ENCODE measurements around the gene CD68. TPM values are rescaled to one million over a fixed set of nuclear protein-coding genes. Genes with fewer than 3 reads are reported as not detected.

CD68 gene
- total and polyA plus RNA-seq, 8 donors = 1.8 to 60.0 (median 7.6) TPM

- Histone ChIP-seq H3K27me3 (no peaks in the 10 kb centered on the region), H3K9me3 (no peaks in the 10 kb centered on the region), H3K36me3 (peaks cover 0 to 25% (median 0%) of the 10 kb centered on the region in 3 donors), H3K27ac (no peak overlapping the region), H3K4me1 (peaks cover 0 to 11% (median 0%) of the 10 kb centered on the region in 3 donors), H3K4me3 (peak overlapping the region in 2 of 4 donors; percentile 13 to 26)
- ATAC-seq (no peak), DNase-seq (peak in 1 of 6 donors; percentile 22), FAIRE-seq (no peak)
- TF ChIP-seq, protein P1, sequence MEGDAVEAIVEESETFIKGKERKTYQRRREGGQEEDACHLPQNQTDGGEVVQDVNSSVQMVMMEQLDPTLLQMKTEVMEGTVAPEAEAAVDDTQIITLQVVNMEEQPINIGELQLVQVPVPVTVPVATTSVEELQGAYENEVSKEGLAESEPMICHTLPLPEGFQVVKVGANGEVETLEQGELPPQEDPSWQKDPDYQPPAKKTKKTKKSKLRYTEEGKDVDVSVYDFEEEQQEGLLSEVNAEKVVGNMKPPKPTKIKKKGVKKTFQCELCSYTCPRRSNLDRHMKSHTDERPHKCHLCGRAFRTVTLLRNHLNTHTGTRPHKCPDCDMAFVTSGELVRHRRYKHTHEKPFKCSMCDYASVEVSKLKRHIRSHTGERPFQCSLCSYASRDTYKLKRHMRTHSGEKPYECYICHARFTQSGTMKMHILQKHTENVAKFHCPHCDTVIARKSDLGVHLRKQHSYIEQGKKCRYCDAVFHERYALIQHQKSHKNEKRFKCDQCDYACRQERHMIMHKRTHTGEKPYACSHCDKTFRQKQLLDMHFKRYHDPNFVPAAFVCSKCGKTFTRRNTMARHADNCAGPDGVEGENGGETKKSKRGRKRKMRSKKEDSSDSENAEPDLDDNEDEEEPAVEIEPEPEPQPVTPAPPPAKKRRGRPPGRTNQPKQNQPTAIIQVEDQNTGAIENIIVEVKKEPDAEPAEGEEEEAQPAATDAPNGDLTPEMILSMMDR (IDR thresholded peaks at IDR 0.05) = no peak
- intact Hi-C loops (cut with DNase I) = loop anchor here in 1 of 3 donors (10.0 kb wide), 1 partner anchor 234 kb away; the partner anchor contains the start of genes KCTD11 and TMEM95
- 75 to 79% methylated on average over 22 to 30 of the region's 30 CpGs for WGBS, 2 donors
Measured at GRCh38 chr17:7588553-7589203, 9.2 kb downstream of the CD68 start.

GRCh38 chr17:7589204-7589868 lies 9.9 kb downstream of the CD68 start:
- Histone ChIP-seq H3K9me3 (no peaks in the 10 kb centered on the region), H3K4me1 (peaks cover 0 to 10% (median 0%) of the 10 kb centered on the region in 3 donors), H3K4me3 (peak overlapping the region in 2 of 4 donors; percentile 13 to 26), H3K36me3 (peaks cover 0 to 32% (median 6%) of the 10 kb centered on the region in 3 donors), H3K27ac (no peak overlapping the region), H3K27me3 (no peaks in the 10 kb centered on the region)
- TF ChIP-seq, protein P1 (IDR thresholded peaks at IDR 0.05) = peak; percentile 69 to 84 (median 81)
- intact Hi-C loops (cut with DNase I) = loop anchor here in 1 of 3 donors (10.0 kb wide), 1 partner anchor 235 kb away; the partner anchor contains the start of genes KCTD11 and TMEM95
- ATAC-seq (peak; percentile 81 to 93 (median 88)), DNase-seq (peak; percentile 70 to 91 (median 83)), FAIRE-seq (no peak)
- 20 to 21% methylated on average over 56 of the region's 56 CpGs for WGBS, 2 donors

- Histone ChIP-seq H3K36me3 (peaks cover 0 to 39% (median 11%) of the 10 kb centered on the region in 3 donors), H3K9me3 (no peaks in the 10 kb centered on the region), H3K4me1 (peaks cover 0 to 3% (median 0%) of the 10 kb centered on the region in 3 donors), H3K27me3 (no peaks in the 10 kb centered on the region), H3K27ac (no peak within 1 kb of the TSS), H3K4me3 (peak within 1 kb of the TSS in 2 of 4 donors; percentile 13 to 26)
- DNase-seq (no peak), FAIRE-seq (no peak), ATAC-seq (peak in 2 of 4 donors; percentile 9 to 11)
- TF ChIP-seq, protein P1 (IDR thresholded peaks at IDR 0.05) = no peak
- intact Hi-C loops (cut with DNase I) = loop anchor here in 1 of 3 donors (10.0 kb wide), 1 partner anchor 235 kb away; the partner anchor contains the start of genes KCTD11 and TMEM95
- 66 to 68% methylated on average over 22 to 24 of the region's 24 CpGs for WGBS, 2 donors
Measured at GRCh38 chr17:7589891-7590691, 10.7 kb downstream of the CD68 start, which contains the start of gene SOX15. Gene SOX15, minus strand, starts transcription at chr17:7590094. Its CDS starts 418 bp downstream, at chr17:7589676.

DNA sequence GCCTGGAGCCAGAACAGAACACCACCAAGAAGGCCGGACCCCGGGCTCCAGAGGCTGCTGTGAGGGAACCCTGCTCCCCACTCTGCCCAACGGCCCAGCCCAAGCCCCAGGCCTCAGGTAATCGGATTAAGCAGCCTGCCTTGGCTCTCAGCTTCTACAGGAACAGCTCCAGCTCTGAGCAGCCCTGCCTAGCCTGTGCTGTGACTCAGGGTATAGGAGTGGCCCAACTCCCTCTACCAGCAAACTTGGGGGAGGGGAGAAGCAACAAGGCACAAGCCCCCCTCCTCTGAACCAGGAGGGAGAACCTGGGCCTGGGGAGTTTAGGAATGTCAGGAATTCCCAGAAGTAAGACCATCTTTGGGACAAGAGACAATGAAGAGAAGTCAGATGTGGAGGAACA lies 11.3 kb downstream of the CD68 start:
- Histone ChIP-seq H3K9me3 (no peaks in the 10 kb centered on the region), H3K27ac (no peak overlapping the region), H3K27me3 (no peaks in the 10 kb centered on the region), H3K4me3 (no peak overlapping the region), H3K4me1 (peaks cover 0 to 3% (median 0%) of the 10 kb centered on the region in 3 donors), H3K36me3 (peaks cover 0 to 46% (median 15%) of the 10 kb centered on the region in 3 donors)
- DNase-seq (no peak), ATAC-seq (no peak), FAIRE-seq (no peak)
- TF ChIP-seq, protein P1 (IDR thresholded peaks at IDR 0.05) = no peak
- intact Hi-C loops (cut with DNase I) = no loop called here
- WGBS, 2 donors = 81 to 84% methylated on average over 4 of the region's 4 CpGs
